DND-41 (cell line): ENCODE measurements around the gene MEPCE.

ENCODE experiments used
- ATAC-seq: fragments of 200-7000 bp; cut with Tn5 transposase; 3 replicates; pipeline ENCODE4 v1.9.1; 2021; ENCODE audit warnings: low read depth; ENCODE audit not compliant: insufficient read depth
- DNase-seq: peaks from one replicate; pipeline ENCODE4 v3.0.0-alpha.2; 2020
- H2AFZ ChIP-seq: 2 replicates; pipeline ENCODE4 v1.6.0; 2012; ENCODE audit warnings: low read depth, low read length
- H3K27ac ChIP-seq: 2 replicates; pipeline ENCODE4 v1.5.1; 2012; ENCODE audit warnings: low read length, inconsistent platforms
- H3K27me3 ChIP-seq: fragments of 200-600 bp; sonication (generic); 2 replicates; pipeline ENCODE4 v1.6.0; 2012; ENCODE audit warnings: low read length, mild to moderate bottlenecking, inconsistent platforms; ENCODE audit not compliant: insufficient read depth, poor library complexity
- H3K36me3 ChIP-seq: 2 replicates; pipeline ENCODE4 v1.5.1; 2012; ENCODE audit warnings: low read length, inconsistent platforms; ENCODE audit not compliant: insufficient read depth
- H3K4me1 ChIP-seq: 2 replicates; pipeline ENCODE4 v1.5.1; 2012; ENCODE audit warnings: mild to moderate bottlenecking, low read length; ENCODE audit not compliant: insufficient read depth
- H3K4me2 ChIP-seq: 2 replicates; pipeline ENCODE4 v1.6.0; 2012; ENCODE audit warnings: mild to moderate bottlenecking, moderate library complexity, low read length, inconsistent platforms; ENCODE audit not compliant: insufficient read depth
- H3K4me3 ChIP-seq, 2 experiments: fragments of 200-600 bp in 1 of 2; shearing (Covaris generic) in 1 of 2; 2 replicates each; pipeline ENCODE4 v1.5.1; 2012 to 2016; ENCODE audit warnings: inconsistent platforms in 2 of 2, low read length in 2 of 2, mild to moderate bottlenecking in 2 of 2, low read depth in 1 of 2, moderate library complexity in 1 of 2
- H3K79me2 ChIP-seq: 2 replicates; pipeline ENCODE4 v1.6.0; 2012; ENCODE audit warnings: low read length, inconsistent platforms; ENCODE audit not compliant: insufficient read depth
- H3K9ac ChIP-seq: 2 replicates; pipeline ENCODE4 v1.6.0; 2012; ENCODE audit warnings: low read depth, mild to moderate bottlenecking, inconsistent platforms, low read length, moderate library complexity
- H3K9me3 ChIP-seq: 2 replicates; pipeline ENCODE4 v1.5.1; 2012; ENCODE audit warnings: low read length, moderate library complexity, mild to moderate bottlenecking, inconsistent platforms; ENCODE audit not compliant: insufficient read depth, severe bottlenecking
- H4K20me1 ChIP-seq: 2 replicates; pipeline ENCODE4 v1.6.0; 2012; ENCODE audit warnings: low read length; ENCODE audit not compliant: insufficient read depth
- EZH2 ChIP-seq: IDR thresholded peaks from 3 replicates; pipeline ENCODE4 v1.6.1; 2012; ENCODE audit warnings: borderline replicate concordance, low read depth, mild to moderate bottlenecking, moderate library complexity, low read length, inconsistent platforms; ENCODE audit not compliant: severe bottlenecking
- TF ChIP-seq, protein P1 (sequence below): IDR thresholded peaks from 2 replicates; pipeline ENCODE4 v1.5.1; 2012; ENCODE audit warnings: borderline replicate concordance, low read length, moderate library complexity, mild to moderate bottlenecking; ENCODE audit not compliant: poor library complexity, severe bottlenecking; ENCODE audit errors: extremely low read depth

The MEPCE gene

DNA sequence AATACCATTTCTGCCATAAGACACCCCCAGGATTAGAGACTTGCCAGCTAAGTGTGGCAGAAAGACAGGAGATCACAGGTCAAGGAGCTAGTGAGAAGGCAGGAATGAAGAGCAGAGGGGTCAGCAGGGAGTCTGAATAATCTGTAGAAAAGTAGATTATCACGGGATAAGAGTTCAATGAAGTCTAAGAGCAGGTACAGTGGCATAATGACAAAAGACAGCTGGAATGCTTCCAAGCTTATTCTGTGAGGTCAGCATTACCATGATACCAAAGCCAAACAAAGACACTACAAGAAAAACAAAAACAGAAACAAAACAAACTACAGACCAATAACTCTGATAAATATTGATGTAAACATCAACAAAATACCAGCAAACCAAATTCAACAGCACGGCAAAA lies 35.6 kb upstream of the MEPCE start:
- H3K27me3 ChIP-seq = no peaks in the 10 kb centered on the region
- H3K27ac ChIP-seq = no peak overlapping the region
- no peaks in the 10 kb centered on the region for H3K36me3 ChIP-seq
- no peaks in the 10 kb centered on the region for H4K20me1 ChIP-seq
- DNase-seq = no peak
- no peaks in the 10 kb centered on the region for H3K79me2 ChIP-seq
- ATAC-seq = no peak
- no peak overlapping the region for H2AFZ ChIP-seq
- no peak overlapping the region for H3K4me2 ChIP-seq
- H3K9ac ChIP-seq = no peak overlapping the region
- no peak for TF ChIP-seq EZH2
- TF ChIP-seq, protein P1, sequence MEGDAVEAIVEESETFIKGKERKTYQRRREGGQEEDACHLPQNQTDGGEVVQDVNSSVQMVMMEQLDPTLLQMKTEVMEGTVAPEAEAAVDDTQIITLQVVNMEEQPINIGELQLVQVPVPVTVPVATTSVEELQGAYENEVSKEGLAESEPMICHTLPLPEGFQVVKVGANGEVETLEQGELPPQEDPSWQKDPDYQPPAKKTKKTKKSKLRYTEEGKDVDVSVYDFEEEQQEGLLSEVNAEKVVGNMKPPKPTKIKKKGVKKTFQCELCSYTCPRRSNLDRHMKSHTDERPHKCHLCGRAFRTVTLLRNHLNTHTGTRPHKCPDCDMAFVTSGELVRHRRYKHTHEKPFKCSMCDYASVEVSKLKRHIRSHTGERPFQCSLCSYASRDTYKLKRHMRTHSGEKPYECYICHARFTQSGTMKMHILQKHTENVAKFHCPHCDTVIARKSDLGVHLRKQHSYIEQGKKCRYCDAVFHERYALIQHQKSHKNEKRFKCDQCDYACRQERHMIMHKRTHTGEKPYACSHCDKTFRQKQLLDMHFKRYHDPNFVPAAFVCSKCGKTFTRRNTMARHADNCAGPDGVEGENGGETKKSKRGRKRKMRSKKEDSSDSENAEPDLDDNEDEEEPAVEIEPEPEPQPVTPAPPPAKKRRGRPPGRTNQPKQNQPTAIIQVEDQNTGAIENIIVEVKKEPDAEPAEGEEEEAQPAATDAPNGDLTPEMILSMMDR = no peak
- no peaks in the 10 kb centered on the region for H3K9me3 ChIP-seq
- no peak overlapping the region for H3K4me3 ChIP-seq
- H3K4me1 ChIP-seq = peaks cover 18% of the 10 kb centered on the region

DNA sequence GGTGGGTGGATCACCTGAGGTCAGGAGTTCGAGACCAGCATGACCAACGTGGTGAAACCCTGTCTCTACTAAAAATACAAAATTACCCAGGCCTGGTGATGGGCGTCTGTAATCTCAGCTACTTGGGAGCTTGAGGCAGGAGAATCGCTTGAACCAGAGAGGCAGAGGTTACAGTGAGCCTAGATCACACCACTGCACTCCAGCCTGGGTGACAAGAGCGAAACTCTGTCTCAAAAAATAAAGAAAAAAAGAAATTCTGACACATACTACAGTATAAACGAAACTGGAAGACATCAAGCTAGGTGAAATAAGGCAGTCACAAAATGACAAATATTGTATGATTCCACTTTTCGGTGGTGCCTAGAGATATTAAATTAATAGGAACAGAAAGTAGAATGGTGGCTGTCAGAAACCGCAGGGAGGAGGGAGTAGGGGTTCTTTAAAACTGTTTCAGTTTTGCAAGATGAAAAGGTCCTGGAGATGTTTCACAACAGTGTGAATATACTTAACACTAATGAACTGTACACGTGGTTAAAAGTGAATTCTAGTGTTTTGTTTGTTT lies 33.1 kb upstream of the MEPCE start:
- Histone ChIP-seq H3K4me3 (no peak overlapping the region), H3K4me2 (peak overlapping the region; percentile 26), H3K9ac (no peak overlapping the region), H3K79me2 (no peaks in the 10 kb centered on the region), H4K20me1 (no peaks in the 10 kb centered on the region), H3K9me3 (no peaks in the 10 kb centered on the region), H3K36me3 (no peaks in the 10 kb centered on the region), H2AFZ (peak overlapping the region; percentile 6; the same call in 1 of the 2 replicates), H3K27ac (no peak overlapping the region), H3K27me3 (no peaks in the 10 kb centered on the region), H3K4me1 (peaks cover 18% of the 10 kb centered on the region)
- ATAC-seq (peak; percentile 88), DNase-seq (peak; percentile 46)
- TF ChIP-seq EZH2 = no peak
- TF ChIP-seq, protein P1 = no peak

DNA sequence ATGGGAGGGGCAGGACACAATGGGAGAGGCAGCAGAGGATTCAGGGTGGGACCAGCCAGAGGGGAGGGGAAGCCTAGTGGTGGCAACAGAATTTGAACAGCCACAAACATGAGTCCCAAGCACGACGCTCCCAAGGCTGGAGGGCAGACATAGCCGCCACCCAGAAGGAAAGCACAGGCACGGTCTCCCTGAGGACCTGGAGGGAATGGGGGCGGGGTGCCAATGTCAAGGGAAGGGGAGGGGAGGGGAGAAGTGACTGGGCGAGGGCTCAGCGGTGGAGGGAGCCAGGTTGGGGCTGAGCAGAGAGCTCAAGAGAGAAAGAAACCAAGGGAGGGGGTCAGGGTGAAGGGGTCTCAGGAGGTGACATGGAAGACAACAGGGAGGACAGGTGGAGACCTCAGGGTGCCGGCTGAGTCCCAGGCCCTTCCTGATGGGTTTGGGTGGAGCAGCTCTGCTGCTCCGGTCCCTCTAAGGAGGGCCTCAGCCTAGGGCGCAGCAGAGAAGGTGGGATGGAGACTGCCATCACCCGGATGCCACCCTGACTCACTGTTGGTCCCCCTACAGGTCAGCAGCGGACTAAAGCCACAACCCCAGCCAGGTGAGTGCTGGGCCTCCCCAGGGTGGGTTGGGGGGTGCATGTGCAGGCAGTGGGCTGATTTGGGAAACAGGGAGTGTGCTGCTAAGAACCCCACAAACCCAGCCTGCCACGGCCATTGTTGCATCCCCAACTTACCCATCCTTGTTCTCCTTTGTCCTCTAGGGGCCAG lies 32.1 kb upstream of the MEPCE start:
- Histone ChIP-seq H2AFZ (no peak overlapping the region), H3K27me3 (no peaks in the 10 kb centered on the region), H3K9me3 (no peaks in the 10 kb centered on the region), H3K4me3 (no peak overlapping the region), H3K4me2 (peak overlapping the region; percentile 26), H3K9ac (no peak overlapping the region), H4K20me1 (no peaks in the 10 kb centered on the region), H3K4me1 (peaks cover 18% of the 10 kb centered on the region), H3K36me3 (no peaks in the 10 kb centered on the region), H3K79me2 (no peaks in the 10 kb centered on the region), H3K27ac (no peak overlapping the region)
- ATAC-seq = 0 out of 3 replicates have a peak, but pooled peaks have one; percentile 6
- DNase-seq = no peak
- TF ChIP-seq, protein P1 = no peak
- no peak for TF ChIP-seq EZH2

GRCh38 chr7:100398239-100398638 lies 31.4 kb upstream of the MEPCE start:
- TF ChIP-seq, protein P1 = no peak
- no peak for TF ChIP-seq EZH2
- Histone ChIP-seq H3K9ac (no peak overlapping the region), H3K4me3 (no peak overlapping the region), H3K79me2 (no peaks in the 10 kb centered on the region), H2AFZ (no peak overlapping the region), H3K27me3 (no peaks in the 10 kb centered on the region), H3K4me2 (no peak overlapping the region), H3K9me3 (no peaks in the 10 kb centered on the region), H3K27ac (no peak overlapping the region), H4K20me1 (no peaks in the 10 kb centered on the region), H3K4me1 (peaks cover 18% of the 10 kb centered on the region), H3K36me3 (no peaks in the 10 kb centered on the region)
- no peak for DNase-seq
- no peak for ATAC-seq
